Fibroblast of upper back skin (primary cell): ENCODE data around the gene ATP8A2.
"Not testable (repeated sequence)": the region's sequence is repeated elsewhere in the genome, so short reads cannot be mapped to it uniquely, and the experiment has no call there.

ENCODE experiments used
- DNase-seq: peaks from one replicate; pipeline ENCODE4 v3.0.0-alpha.2; 2013

ATP8A2 gene

DNA sequence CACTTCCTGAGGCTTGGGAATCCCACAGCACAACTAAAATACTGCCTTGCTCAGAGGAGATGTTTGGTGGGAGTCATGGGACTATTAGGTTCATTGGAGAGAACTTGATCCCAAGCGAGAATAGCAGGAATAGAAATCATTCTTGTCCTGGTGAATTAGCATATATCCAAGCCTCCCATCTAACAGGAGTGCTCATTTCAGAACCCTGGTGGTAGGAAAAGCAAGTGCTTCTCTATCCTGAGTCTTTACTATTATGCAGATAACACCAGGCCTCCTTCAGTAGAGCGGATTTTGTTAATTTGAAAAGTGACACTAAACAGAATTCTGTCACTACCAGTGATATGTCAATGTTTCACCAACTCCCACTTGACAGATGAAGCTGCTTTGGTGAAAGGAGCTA, 199.5 kb downstream of the ATP8A2 start:
- no peak for DNase-seq

DNA sequence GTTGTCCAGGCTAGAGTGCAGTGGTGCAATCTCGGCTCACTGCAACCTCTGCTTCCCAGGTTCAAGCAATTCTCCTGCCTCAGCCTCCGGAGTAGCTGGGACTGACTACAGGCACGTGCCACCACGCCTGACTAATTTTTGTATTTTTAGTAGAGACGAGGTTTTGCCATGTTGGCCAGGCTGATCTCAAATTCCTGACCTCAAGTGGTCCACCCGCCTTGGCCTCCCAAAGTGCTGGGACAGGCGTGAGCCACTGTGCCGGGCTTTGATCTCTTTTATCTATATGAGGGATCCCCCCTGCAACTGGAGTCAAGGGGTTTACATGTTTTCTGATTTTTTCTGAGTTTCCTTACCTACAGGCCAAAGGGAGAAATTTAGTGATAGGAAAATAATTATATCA, 200.4 kb downstream of the ATP8A2 start:
- not testable (repeated sequence) for DNase-seq

GRCh38 chr13:25574437-25575411, 202.9 kb downstream of the ATP8A2 start:
- peak; percentile 83 for DNase-seq

- DNase-seq = no peak
Measured at GRCh38 chr13:25575562-25575961, 203.8 kb downstream of the ATP8A2 start.

- no peak for DNase-seq
Measured at GRCh38 chr13:25578526-25578925, 206.8 kb downstream of the ATP8A2 start.

- DNase-seq = no peak
Measured at GRCh38 chr13:25579221-25579620, 207.4 kb downstream of the ATP8A2 start.

DNA sequence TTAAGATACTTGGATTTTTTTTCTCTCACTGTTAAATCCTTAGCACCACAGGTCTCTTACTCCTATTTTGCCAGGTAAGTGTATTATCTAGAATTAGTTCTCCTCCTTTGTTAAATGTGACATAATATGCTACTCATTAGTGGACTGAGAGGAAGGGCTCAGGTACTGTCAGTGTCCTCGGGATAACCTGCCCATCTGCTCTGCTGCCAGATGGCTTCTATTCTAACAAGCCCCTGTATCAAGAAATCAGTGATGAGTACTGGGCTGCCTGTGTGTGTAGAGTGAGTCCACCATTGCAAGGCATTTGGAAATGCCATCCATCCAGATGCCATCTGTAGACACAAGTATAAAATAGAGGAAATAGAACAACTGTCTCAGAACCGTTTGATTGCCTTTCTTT, 209.6 kb downstream of the ATP8A2 start:
- no peak for DNase-seq

- no peak for DNase-seq
Measured at GRCh38 chr13:25584087-25584486, 212.3 kb downstream of the ATP8A2 start.

- DNase-seq = no peak
Measured at GRCh38 chr13:25585000-25585399, 213.2 kb downstream of the ATP8A2 start.

DNA sequence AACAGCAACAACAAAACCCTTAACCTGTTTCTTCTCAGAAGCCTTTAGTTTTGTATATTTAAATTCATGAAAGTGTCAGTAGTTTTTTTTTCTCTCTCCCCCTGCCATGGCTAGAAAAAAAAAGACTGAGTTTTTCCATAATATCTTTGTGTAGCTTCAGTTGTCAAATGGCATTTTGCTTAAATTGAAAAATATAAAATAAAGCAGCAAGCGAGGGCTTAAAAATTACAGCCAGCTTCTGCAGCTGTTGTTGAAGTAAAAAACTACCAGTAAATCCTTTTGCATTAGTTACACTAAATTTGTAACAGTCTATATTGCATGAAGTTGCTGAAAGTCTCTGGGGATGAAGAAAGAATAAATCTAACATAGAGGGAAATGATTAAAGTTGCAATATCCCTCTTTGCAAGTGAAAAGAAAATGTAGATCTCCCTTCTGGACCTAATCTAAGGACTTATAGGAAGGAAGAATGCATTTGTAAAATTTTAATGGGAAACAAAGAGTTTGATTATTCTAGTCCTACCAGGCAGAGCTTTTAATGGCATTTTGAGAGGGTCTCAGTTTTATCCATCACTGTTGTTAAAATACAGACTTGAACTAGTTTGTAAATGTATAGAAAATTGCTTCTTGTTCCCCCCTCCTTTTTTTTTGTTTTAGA, 215.7 kb downstream of the ATP8A2 start:
- no peak for DNase-seq

DNA sequence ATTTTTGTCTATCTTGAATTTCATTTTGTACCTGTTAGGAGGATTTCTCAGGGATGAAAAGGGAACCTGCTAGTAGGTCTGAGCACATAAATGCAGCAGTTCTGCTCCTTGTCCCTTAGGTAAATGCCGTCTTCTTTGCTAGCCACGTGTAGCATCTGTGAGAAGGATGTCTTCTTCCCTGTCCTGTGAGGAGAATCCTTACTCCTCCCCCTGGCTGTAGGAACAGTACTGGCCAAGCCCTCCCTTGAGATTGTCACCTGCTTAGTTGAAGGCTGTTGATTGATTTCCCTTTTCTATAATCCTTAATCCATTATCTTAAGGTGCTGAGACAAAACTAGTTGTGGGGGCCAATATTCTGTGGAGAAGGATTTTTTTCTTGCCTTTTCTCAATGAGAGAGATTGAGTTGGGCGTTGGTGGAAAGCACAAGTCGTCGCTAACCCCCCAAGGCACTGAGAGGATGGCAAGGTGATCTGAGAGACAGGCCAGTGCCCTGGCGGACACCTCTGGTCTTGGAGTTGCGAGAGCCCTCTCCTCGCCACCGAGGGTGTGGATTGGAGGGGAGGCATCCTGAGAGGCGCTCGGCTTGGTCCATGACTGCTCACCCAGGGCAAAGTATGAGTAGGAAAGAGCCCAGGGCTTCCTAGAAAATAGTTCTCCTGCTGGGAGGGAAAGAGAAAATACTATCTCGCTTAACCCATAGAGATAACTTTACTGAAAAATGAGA, 216.7 kb downstream of the ATP8A2 start:
- DNase-seq = no peak

GRCh38 chr13:25598421-25598820, 226.6 kb downstream of the ATP8A2 start:
- no peak for DNase-seq

- no peak for DNase-seq
Measured at GRCh38 chr13:25602176-25602575, 230.4 kb downstream of the ATP8A2 start.

GRCh38 chr13:25604106-25604505, 232.3 kb downstream of the ATP8A2 start:
- DNase-seq = no peak

- DNase-seq = no peak
Measured at GRCh38 chr13:25607096-25607495, 235.3 kb downstream of the ATP8A2 start.

DNA sequence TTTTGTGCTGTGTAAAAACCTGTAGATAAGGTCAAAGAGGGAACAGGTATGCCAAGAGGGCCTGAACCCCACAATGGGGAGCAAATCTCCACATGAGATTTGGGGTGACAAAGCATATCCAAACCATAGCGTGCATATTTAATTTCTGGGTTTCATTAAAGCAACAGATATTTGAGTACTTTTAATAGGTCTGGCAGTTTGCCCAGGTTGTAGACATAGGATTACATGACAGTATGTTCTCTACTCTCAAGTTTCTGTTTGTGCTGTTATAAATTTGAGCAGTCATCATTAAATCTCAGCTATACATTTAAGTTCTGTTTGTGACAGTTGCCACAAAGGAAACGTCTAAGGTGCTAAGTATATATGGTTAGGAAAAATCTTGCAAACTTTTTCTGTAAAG, 236.4 kb downstream of the ATP8A2 start:
- DNase-seq = no peak

- no peak for DNase-seq
Measured at GRCh38 chr13:25616674-25617073, 244.9 kb downstream of the ATP8A2 start.

DNA sequence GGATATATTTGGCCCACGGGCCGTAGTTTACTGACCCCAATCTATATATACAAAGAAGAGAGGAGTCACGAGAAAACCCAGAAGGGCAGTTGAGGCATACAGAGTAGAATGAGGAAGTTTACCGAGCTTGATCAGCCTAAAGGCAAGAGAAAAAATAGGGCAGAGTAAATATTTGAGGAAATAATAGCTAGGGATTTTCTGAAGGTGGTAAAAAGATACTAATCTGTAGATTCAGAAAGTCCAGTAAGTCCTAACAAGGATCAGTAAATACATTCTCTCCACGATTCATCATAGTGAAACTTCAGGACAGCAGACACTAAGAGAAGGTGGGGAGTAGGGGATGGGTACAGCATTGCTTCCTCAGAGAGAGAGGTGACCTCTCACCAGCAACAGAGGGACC, 248.1 kb downstream of the ATP8A2 start:
- DNase-seq = no peak

DNA sequence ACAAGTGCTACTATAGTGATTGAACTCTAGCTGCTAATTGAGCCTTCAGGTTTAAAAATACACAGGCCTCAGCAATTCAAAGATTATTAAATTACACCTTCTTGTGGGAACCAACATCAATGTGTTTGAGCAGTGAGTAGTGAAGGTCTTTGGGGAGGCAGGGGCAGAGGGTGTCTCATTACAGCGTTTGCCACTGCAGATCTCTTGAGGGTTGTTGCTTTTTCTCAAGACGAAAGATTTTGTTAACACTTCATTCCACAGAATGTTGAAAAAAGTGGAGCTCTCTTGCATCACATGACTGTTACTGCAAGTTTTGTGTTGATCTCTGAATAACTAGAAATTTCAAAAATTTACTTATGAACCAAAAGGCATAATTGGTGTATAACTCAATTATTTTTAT, 253.6 kb downstream of the ATP8A2 start:
- no peak for DNase-seq

DNA sequence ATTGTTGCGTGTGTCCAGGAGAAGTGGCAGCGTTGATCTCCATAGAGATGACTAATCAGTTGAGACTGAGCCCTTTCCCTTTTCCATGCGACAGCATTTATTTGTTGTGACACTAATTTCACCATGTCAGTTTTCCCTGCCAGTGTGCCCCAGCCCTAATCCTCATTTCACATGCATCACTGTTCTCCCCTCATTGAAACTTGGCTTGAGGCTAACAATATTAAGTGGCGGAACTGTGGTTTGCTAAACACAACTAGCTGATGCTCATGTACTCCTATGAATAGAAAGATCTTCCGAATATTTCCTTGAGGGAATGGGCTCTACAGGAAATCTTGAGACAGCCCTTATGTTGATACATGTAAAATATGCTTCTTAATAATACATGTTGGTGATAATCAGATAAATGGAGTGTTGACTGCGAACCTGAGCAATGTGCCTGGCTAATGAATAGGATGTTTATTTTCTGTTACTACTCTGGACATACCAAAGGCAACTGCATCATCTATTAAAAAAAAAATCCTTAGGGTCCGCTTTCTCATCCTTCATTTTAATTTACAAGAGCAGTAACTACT, 258.6 kb downstream of the ATP8A2 start:
- no peak for DNase-seq

DNA sequence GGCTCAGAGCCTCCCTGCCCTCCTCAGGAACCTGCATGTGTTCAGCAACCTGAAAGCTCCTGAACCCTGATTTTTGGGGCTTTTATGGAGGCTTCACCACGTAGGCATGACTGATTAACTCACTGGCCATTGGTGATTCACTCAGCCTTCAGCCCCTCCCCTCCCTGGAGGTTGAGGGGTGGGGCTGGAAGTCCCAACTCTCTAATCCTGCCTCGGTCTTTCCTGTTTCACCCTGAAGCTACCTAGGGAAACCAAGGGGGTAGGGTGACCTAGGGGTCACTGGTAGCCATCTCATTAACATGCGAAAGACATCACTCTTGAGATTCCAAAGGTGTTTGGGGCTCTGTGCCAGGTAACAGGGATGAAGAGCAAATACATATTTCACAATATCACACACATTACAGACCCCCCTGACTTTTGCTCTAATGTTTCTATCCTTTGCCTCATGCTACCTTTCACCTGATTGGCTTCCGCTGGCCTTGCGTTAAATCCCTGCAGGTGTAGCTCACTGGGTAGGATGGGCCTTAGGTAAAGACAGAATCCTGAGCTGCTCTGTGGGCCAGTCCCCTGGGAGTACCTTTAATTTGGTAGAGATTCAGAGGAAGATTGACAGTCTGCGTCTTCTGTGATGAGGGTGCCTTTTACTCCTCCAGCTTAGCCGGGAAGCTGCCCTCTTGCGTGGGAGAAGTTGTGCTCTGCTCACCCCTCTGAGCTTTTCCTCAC, 260.6 kb downstream of the ATP8A2 start:
- DNase-seq = no peak

DNA sequence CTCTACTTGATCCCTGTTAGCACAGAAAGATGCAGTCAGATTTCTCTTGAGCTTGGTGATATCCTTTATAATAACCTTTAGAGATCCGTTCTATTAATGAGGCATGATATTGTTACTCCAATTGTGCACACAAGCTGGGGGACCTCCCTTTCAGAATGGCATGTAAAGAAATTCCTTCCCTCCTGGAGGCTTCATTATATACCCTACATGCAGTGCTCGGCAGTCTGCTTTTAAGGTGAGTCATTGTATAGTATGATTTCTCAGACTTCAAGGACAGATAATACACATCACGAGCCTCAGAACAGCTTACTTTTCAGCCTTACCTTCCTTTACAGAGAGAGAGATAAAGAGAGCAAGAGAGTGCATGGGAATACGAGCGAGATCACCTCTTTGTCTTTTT, 261.3 kb downstream of the ATP8A2 start:
- DNase-seq = no peak

- DNase-seq = no peak
Measured at GRCh38 chr13:25645681-25646080, 273.9 kb downstream of the ATP8A2 start.
